Smooth muscle cell of the brain vasculature (primary cell): ENCODE results near the gene MAD1L1.
"Not testable (repeated sequence)": the region's sequence is repeated elsewhere in the genome, so short reads cannot be mapped to it uniquely, and the experiment has no call there.

Experiments
- DNase-seq: peaks from one replicate; pipeline ENCODE4 v3.0.0-alpha.2; 2012; ENCODE audit warnings: low read depth, low spot score

The MAD1L1 gene

GRCh38 chr7:2048006-2048405 is 184.7 kb downstream of the MAD1L1 start:
- no peak for DNase-seq

- DNase-seq, result no peak
Observed at GRCh38 chr7:2046581-2047565, 185.9 kb downstream of the MAD1L1 start.

- no peak for DNase-seq
Observed at GRCh38 chr7:2045559-2046405, 187.0 kb downstream of the MAD1L1 start.

GRCh38 chr7:2044883-2045471 is 187.8 kb downstream of the MAD1L1 start:
- DNase-seq, result no peak

- no peak for DNase-seq
Observed at GRCh38 chr7:2044311-2044882, 188.3 kb downstream of the MAD1L1 start.

GRCh38 chr7:2043316-2044039 is 189.3 kb downstream of the MAD1L1 start:
- DNase-seq, result no peak

- DNase-seq, result no peak
Observed at GRCh38 chr7:2042650-2043049, 190.1 kb downstream of the MAD1L1 start.

- DNase-seq, result no peak
Observed at GRCh38 chr7:2041496-2042367, 191.0 kb downstream of the MAD1L1 start.

GRCh38 chr7:2040893-2041270 is 191.9 kb downstream of the MAD1L1 start:
- DNase-seq, result no peak

GRCh38 chr7:2040201-2040892 is 192.4 kb downstream of the MAD1L1 start:
- DNase-seq, result no peak

- DNase-seq, result no peak
Observed at GRCh38 chr7:2038931-2039728, 193.6 kb downstream of the MAD1L1 start.

GRCh38 chr7:2037808-2038522 is 194.8 kb downstream of the MAD1L1 start:
- no peak for DNase-seq

- DNase-seq, result no peak
Observed at GRCh38 chr7:2037301-2037807, 195.4 kb downstream of the MAD1L1 start.

- DNase-seq, result no peak
Observed at GRCh38 chr7:2036786-2037185, 196.0 kb downstream of the MAD1L1 start.

- DNase-seq, result not testable (repeated sequence)
Observed at GRCh38 chr7:2036201-2036600, 196.5 kb downstream of the MAD1L1 start.

GRCh38 chr7:2034291-2035201 is 198.2 kb downstream of the MAD1L1 start:
- no peak for DNase-seq
